Caki2 (cell line): Measurements from ENCODE around the gene JDP2. TPM values are rescaled to one million over a fixed set of nuclear protein-coding genes. Genes with fewer than 3 reads are reported as not detected.

Experiments used
- DNase-seq: peaks from one replicate; pipeline ENCODE4 v3.0.0-alpha.2; 2015; ENCODE audit warnings: low read depth
- in situ Hi-C: cut with HindIII; loops from 2 replicates; pipeline ENCODE4 v1.10.0; 2016; ENCODE audit warnings: low sequenced_read_pairs, low pct_unique_long_range_greater_than_20kb, mixed read lengths
- total RNA-seq: library from RNA; depleted of rRNA; stranded (reverse); fragments of >200 nt; shearing (Covaris generic); gene quantifications from 2 replicates; pipeline ENCODE4 v1.2.3, GENCODE V29; 2014; ENCODE audit warnings: low replicate concordance

Gene JDP2
- total RNA-seq, 1 experiment from 2014 or later: 34.2 TPM

DNA sequence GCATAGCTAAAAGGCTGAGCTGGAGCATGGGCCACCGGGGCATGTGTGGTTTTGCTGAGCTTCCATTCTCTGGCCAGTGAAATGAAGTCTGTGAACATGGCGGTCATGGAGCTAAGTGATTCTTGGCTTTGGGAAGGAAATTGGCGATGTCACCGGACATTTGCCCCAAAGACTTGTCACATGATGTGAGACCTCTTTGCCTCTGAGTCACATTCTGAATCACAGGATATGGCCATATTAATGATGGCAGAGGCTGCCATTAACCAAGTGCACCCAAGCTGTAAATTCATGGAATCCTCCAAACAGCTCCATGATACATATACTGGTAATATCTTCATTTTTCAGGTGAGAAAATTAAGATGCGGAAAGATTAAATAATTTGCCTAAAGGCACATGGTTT, 67.1 kb downstream of the JDP2 start:
- no peak for DNase-seq
- in situ Hi-C loops: no loop called here

GRCh38 chr14:75495399-75495798, 67.6 kb downstream of the JDP2 start:
- in situ Hi-C loops: no loop called here
- no peak for DNase-seq

DNA sequence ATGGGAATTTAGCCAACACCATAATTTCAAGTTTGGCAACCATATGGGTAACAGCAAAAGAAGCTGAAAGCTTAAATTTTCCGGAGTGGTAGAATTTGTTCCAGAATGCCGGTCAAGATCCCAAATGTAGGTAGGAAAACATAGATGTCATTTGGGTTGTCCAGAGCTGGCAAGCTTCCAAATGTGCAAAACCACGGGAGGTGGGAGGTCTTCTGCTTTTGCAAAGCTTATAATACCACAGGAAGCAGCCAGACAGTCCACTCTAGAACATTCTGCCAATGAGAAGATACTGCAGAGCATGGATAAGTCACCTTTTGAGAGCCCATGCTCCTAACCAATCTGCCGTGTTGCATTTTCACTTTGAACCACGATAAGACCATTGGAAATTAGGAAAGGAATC, 68.1 kb downstream of the JDP2 start:
- in situ Hi-C loops: no loop called here

GRCh38 chr14:75496755-75497154, 68.9 kb downstream of the JDP2 start:
- in situ Hi-C loops: no loop called here
- no peak for DNase-seq

More for the DNA sequence above, 68.1 kb downstream of the JDP2 start:
- no peak for DNase-seq

GRCh38 chr14:75497191-75497590, 69.4 kb downstream of the JDP2 start:
- DNase-seq: no peak
- in situ Hi-C loops: no loop called here

GRCh38 chr14:75497701-75498100, 69.9 kb downstream of the JDP2 start:
- in situ Hi-C loops: no loop called here
- no peak for DNase-seq

- in situ Hi-C loops: no loop called here
- no peak for DNase-seq
Observed at GRCh38 chr14:75499084-75499875, 71.5 kb downstream of the JDP2 start.

- DNase-seq: no peak
- in situ Hi-C loops: no loop called here
Observed at GRCh38 chr14:75501080-75501479, 73.3 kb downstream of the JDP2 start.

GRCh38 chr14:75504411-75504810, 76.6 kb downstream of the JDP2 start:
- no peak for DNase-seq
- in situ Hi-C loops: no loop called here

- in situ Hi-C loops: no loop called here
- no peak for DNase-seq
Observed at GRCh38 chr14:75506930-75507329, 79.1 kb downstream of the JDP2 start.

DNA sequence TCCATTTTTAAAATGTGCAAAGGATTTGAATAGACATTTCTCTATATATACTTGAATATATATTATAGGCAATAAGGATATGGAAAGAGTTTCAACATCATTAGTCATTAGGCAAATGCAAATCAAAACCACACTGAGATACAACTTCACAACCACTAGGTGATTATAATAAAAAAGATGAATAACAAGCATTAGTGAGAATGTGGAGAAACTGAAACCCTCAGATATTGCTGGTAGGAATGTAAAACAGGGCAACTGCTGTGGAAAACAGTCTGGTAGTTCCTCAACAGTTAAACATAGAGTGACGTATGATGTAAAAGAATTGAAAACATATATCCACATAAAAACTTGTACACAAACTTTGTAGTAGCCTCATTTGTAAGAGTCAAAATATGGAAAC, 82.7 kb downstream of the JDP2 start:
- in situ Hi-C loops: no loop called here
- DNase-seq: no peak

- no peak for DNase-seq
- in situ Hi-C loops: no loop called here
Observed at GRCh38 chr14:75511201-75511600, 83.4 kb downstream of the JDP2 start.

- DNase-seq: no peak
- in situ Hi-C loops: no loop called here
Observed at GRCh38 chr14:75513911-75514672, 86.3 kb downstream of the JDP2 start.

DNA sequence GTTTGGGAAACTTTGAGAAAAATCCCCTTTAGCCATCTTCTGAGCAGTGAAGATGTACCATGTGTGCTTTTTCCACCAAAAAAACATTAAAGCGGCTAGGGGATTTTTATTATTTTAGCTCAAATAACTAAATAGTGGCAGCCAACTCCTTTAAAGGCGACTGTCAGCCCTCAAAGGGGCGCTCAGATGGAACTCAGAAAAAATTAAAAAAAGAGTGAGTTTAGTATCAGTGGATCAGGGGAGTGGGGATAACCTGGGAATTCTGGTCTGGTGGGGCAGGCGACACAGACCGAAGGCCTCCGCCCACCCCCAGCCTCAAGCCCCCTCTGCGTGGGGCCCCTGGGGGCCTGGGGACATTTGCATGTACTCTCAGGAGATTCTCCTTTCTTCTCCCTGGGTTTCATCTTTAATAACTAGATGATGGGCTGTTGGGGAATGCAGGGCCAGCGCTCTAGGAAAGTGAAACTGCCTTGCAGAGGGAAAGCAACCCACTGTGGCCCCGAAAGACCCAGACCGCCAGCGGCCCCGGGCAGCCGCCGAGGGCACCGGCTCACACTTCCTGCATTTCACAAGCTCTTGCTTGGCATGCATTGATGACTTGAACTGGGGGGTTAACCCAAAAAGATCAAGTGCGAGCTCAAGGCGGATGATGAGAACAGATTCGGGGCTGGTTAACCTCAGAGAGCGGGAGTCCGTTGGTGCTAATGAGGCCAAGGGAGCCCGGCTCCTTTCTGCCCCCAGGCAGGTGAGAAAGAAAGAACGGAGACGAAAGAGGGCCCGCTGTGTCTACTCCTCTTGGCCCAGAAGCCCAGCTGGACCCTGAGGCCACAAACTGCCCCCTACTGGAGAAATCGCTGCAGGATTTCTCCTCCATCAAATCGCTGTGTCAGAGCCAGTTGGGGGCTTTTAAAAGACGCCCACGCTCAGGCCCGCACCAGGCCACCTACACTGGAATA, 87.1 kb downstream of the JDP2 start:
- in situ Hi-C loops: no loop called here
- no peak for DNase-seq

GRCh38 chr14:75515629-75515996, 87.8 kb downstream of the JDP2 start:
- in situ Hi-C loops: no loop called here
- no peak for DNase-seq

DNA sequence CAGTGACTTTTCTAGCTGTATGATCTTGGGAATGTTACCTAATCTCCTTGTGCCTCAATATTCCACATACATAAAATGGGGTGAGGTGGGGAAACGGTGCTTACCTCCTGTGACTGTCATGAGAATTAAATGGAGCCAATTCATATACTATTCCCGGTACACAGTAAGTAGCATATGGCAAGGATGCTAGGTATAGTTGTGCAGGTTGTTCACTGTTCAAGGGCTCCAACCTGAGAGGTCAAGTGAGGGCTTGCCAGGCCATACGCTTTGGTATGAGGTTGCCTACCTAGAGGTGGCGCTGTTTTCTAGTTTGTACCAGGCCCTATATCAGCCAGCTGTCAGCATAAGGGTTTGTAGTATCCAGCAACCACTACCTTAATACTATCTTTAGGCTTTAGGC, 90.8 kb downstream of the JDP2 start:
- no peak for DNase-seq
- in situ Hi-C loops: no loop called here

DNA sequence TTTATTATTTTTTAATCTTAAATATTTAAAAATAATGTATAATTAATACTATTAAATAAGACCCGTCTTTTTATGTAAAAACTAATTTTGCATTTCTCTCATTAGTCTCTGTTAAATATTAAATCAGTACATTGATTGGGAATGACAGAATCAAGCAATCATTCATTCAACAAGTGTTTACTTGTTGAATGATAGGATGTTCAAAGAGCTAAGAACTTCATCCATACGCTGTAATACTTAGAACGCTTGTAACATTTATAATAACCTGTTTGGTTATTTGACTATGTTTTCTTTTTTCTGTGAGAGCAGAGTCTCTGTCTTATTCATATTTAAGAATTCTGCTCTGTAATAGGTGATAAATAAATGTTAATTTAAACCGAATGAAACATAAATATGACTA, 91.6 kb downstream of the JDP2 start:
- in situ Hi-C loops: no loop called here
- DNase-seq: no peak

GRCh38 chr14:75519826-75520728, 92.3 kb downstream of the JDP2 start:
- no peak for DNase-seq
- in situ Hi-C loops: no loop called here
